ENCODE measurements around the gene IWS1. TPM values are rescaled to one million over a fixed set of nuclear protein-coding genes. Genes with fewer than 3 reads are reported as not detected.
A peak's percentile ranks its signal among the peaks of the same experiment; 100 is the strongest.

IWS1 gene
- total and polyA plus RNA-seq, 9 of the 15 experiments (the other 6 are each of a cell fraction or from before 2014, with no cell fraction given): 20.8 to 67.2 (median 46.6) TPM

DNA sequence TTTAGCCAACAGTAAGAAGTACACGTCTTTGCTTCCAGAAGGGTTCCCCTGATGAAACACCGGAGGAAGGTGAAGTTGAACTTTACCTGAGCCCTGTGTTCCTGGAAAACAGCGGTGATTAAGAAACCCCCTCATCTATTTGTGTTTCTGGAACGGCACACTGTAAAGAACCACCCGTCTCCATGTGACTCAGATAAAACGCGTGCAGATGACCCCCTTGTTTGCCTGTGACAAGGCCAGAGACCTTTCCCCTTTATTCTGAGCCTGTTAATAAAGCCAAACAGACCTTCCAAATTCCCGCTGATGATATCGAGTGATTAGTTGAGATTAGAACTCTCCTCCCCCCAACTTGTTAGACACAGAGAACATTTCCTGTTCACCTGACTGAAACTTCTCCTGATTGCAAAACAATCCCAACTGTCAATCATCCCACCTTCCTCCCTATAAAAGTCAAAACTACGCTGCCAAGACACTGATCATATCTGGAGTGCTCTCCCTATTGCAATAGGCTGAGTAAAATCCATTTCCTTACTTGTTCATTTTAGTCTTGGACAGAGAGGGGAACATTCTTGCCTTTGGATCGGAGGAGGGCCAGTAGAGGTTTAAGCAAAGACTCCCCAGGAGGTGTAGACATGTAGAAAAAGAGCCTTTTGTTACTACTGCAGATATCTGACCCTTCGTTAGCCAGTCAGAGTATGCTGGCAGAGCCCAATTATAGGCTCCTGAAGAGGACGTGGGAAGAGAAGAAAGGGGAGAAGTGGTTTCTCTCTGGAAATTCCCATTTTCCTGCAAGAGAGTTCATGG lies 914 bp upstream of the IWS1 start:
- BruUV-seq (replicated peaks): no TSS peak
- peak; percentile 20 for ATAC-seq
- no peaks in the 10 kb centered on the region for H4K20me1 ChIP-seq (replicated peaks; ENCODE audit: control insufficient read depth, insufficient read depth, low read length)
- H3K27ac ChIP-seq (ENCODE audit: extremely low read depth, low read depth, low read length): peak overlapping the region; percentile 85
- peak in 3 of 4 experiments; percentile 24 to 51 (median 43) for DNase-seq (ENCODE audit: extremely low read depth in 1 of 4, low spot score in 3 of 4)
- peaks cover 19% of the 10 kb centered on the region; the same call in 2 of the 3 replicates for H3K36me3 ChIP-seq (ENCODE audit: control insufficient read depth, insufficient read depth, low read length)
- H3K4me3 ChIP-seq: peak overlapping the region; percentile 80
- H3K4me1 ChIP-seq (replicated peaks in 1 of 2; ENCODE audit: control insufficient read depth in 2 of 2, insufficient read depth in 2 of 2, low read length in 2 of 2): peaks cover 7 to 9% of the 10 kb centered on the region in 2 experiments; a peak in 4 of 5 replicates
- ChIA-PET POLR2A (interaction anchor here (0.6 to 2.0 kb wide), 19 partner anchors 8 to 354 kb away, joined by 3 to 30 read pairs (median 4); no protein-coding TSS in a partner anchor), CTCF (ENCODE audit: low intra/inter-chr PET ratio) (interaction anchor here (0.8 kb wide), 1 partner anchor 123 kb away, joined by 4 read pairs; no protein-coding TSS in a partner anchor)
- peak; percentile 26 for FAIRE-seq
- peaks cover 4 to 8% of the 10 kb centered on the region in 2 experiments; a peak in 3 of 5 replicates for H3K27me3 ChIP-seq (ENCODE audit: control insufficient read depth in 2 of 2, insufficient read depth in 2 of 2, low read length in 2 of 2)
- H3K9me1 ChIP-seq (ENCODE audit: control insufficient read depth, insufficient read depth, low read length): no peaks in the 10 kb centered on the region
- H3K4me2 ChIP-seq (ENCODE audit: insufficient read depth, low read length): peak overlapping the region; percentile 97
- WGBS (ENCODE audit: insufficient coverage, low coverage, missing lambda C conversion rate): 14% methylated on average over 13 of the region's 13 CpGs
- peak overlapping the region; percentile 93 for H2AFZ ChIP-seq (ENCODE audit: low read depth, low read length)
- H3K79me2 ChIP-seq (ENCODE audit: control insufficient read depth, insufficient read depth, low read length): peaks cover 40% of the 10 kb centered on the region
- 0 out of 2 replicates have a peak, but pooled peaks cover 4% of the 10 kb centered on the region for H3K9me3 ChIP-seq (replicated peaks; ENCODE audit: control insufficient read depth, insufficient read depth, low read depth, low read length)
- H3K9ac ChIP-seq (ENCODE audit: insufficient read depth in 1 of 2, low read depth in 2 of 2, low read length in 2 of 2): peak overlapping the region; percentile 94 to 98; a peak in 3 of 4 replicates
- intact Hi-C loops (cut with micrococcal nuclease): no loop called here
- in situ Hi-C loops (cut with MboI): no loop called here
- TF ChIP-seq YBX1 (IDR thresholded peaks at IDR 0.05) (no peak), ZC3H4 (CRISPR knock-in tag; IDR thresholded peaks at IDR 0.05; ENCODE audit: borderline replicate concordance) (no peak), TEAD1 (CRISPR knock-in tag; IDR thresholded peaks at IDR 0.05) (no peak), MBD2 (IDR thresholded peaks at IDR 0.05; ENCODE audit: borderline replicate concordance, low read depth) (no peak), SMAD4 (CRISPR knock-in tag; conservative IDR thresholded peaks at IDR 0.05) (0 out of 2 replicates have a peak, but pooled peaks have one; percentile 3), TCF3 (CRISPR knock-in tag; IDR thresholded peaks at IDR 0.05) (no peak), SRSF1 (IDR thresholded peaks at IDR 0.05; ENCODE audit: low read depth, low read length) (no peak), RREB1 (CRISPR knock-in tag; IDR thresholded peaks at IDR 0.05) (0 out of 2 replicates have a peak, but pooled peaks have one; percentile 15), SREBF2 (CRISPR knock-in tag; IDR thresholded peaks at IDR 0.05) (no peak), ATF2 (CRISPR knock-in tag; IDR thresholded peaks at IDR 0.05) (no peak)
- TF ChIP-seq, protein P1, sequence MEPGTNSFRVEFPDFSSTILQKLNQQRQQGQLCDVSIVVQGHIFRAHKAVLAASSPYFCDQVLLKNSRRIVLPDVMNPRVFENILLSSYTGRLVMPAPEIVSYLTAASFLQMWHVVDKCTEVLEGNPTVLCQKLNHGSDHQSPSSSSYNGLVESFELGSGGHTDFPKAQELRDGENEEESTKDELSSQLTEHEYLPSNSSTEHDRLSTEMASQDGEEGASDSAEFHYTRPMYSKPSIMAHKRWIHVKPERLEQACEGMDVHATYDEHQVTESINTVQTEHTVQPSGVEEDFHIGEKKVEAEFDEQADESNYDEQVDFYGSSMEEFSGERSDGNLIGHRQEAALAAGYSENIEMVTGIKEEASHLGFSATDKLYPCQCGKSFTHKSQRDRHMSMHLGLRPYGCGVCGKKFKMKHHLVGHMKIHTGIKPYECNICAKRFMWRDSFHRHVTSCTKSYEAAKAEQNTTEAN (CRISPR knock-in tag; IDR thresholded peaks at IDR 0.05): no peak
